ENCODE results near the gene SPINT4.
"Not testable (repeated sequence)": the region's sequence is repeated elsewhere in the genome, so short reads cannot be mapped to it uniquely, and the experiment has no call there.

The SPINT4 gene

DNA sequence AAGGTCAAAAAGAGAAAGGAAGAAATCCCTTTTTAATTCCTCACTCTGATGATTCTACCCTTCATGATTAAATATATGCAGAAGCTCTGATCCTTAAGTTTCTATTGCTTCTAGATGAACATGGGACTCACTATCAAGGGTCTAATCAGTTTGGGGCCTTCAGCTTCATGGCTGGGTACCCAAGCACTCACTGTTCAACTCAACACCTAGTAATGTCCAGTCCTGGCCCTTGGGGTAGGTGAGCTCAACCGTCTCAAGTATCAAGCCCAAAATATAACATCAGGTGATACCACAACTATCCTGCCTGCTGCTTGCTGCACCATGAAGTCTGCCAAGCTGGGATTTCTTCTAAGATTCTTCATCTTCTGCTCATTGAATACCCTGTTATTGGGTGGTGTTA lies at the start of gene SPINT4:
TSS of gene SPINT4 (plus strand) at position 301 of the 400 bp plus-strand sequence. CDS start at position 322, 21 bp downstream.
- DNase-seq, result no peak

DNA sequence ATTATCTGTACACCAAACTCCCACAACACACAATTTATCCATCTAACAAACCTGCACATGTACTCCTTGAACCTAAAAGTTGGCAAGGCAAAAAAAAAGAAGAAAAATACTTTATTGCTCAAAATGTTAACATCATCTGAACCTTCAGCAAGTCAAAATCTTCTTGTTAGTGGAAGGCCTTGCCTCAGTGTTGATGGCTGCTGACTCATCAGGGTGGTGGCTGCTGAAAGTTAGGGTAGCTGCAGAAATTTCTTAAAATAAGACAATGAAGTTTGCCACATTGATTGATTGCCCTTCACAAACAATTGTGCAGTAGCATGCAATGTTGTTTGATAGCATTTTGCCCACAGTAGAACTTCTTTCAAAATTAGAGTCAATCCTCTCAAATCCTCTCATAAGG lies 49.4 kb upstream of the SPINT4 start:
- DNase-seq, result no peak

DNA sequence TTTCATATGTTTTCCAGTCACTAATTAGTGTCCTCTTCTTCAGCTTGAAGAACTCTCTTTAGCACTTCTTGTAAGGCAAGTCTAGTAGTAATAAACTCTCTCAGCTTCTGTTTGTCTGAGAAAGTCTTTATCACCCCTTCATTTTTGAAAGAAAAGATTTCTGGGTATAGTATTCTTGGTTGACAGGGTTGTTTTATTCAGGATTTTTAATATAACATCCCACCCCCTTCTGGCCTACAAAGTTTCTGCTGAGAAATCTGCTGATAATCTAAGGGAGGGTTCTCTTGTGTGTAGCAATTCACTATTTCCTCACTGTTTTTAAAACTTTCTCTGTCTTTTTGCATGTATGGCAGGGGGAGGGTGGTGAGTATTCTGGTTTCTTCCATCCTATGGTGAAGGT lies 42.5 kb upstream of the SPINT4 start:
- no peak for DNase-seq

DNA sequence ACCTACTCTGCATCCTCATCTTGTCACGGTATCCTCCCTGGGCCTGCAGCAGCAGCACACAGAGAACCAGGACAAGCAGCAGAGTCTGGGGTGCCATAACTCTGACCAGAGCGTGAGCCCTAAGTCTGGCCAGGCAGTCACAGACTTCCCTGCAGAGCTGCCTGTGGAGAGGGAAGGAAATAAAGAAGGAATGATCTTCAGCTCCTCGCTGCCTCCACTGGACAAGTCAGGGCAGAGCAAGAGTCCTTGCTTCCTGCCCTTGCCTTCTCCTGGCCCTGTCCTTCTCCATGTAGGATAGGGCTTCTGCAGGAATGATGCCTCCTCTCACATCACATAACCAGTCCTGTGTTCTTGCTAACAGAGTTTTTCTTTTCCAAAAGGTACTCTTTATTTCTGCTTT lies 36.3 kb upstream of the SPINT4 start:
- no peak for DNase-seq

DNA sequence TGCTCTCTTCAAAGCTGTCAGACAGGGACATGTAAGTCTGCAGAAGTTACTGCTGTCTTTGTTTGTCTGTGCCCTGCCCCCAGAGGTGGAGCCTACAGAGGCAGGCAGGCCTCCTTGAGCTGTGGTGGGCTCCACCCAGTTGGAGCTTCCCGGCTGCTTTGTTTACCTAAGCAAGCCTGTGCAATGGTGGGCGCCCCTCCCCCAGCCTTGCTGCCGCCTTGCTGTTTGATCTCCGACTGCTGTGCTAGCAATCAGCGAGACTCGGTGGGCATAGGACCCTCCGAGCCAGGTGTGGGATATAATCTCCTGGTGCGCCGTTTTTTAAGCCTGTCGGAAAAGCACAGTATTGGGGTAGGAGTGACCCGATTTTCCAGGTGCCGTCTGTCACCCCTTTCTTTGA lies 28.8 kb upstream of the SPINT4 start:
- not testable (repeated sequence) for DNase-seq

DNA sequence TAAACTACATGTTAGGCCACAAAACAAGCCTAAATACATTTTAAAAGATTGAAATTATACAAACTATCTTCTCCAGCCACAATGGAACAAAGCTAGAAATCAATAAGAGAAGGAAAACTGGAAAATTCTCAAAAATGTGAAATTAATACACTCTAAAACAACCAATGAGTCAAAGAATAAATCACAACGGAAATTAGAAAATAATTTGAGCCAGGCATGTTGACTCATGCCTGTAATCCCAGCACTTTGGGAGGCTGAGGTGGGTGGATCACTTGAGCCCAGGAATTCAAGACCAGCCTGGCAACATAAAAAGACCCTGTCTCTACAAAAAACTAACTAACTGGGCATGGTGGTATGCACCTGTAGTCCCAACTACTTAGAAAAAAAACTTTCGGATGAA lies 26.7 kb upstream of the SPINT4 start:
- DNase-seq, result no peak

DNA sequence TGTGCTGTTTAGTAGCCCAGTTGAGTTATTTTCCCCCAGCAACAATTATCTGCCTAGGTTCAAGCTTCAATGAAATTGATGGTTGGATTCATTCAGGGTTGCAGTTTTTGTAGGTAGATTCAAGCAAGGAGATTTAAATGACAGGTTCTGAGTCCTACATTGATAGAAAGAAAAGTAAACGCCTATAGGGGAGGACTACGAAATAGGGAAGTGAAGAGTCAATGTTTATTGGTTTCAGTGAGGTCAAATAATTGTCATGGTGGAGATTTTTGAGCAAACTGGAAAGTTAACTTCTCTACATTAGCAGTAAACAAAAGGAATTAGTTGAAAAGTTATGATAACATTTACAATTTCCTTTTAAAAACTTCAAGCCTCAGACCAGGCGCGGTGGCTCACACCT lies 21.0 kb upstream of the SPINT4 start:
- no peak for DNase-seq

DNA sequence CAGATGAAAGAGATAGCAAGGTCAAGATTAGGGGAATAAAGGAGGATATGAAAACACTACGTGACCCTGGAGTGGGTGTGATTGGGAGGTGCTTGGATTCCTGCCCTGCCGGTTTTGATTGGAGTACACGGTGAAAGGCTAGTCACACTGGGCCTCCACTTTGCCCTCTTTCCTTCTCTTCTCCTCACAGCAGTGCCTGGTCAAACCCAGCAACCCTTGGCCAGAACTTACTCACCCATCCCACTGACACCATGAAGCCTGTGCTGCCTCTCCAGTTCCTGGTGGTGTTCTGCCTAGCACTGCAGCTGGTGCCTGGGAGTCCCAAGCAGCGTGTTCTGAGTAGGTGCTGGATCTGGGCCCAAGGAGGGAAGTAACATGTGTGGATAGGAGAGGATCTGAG lies 20.3 kb upstream of the SPINT4 start, which contains the start of gene WFDC13:
TSS of gene WFDC13 (plus strand) at position 166 of the 400 bp plus-strand sequence. CDS start at position 252, 86 bp downstream.
- no peak for DNase-seq

DNA sequence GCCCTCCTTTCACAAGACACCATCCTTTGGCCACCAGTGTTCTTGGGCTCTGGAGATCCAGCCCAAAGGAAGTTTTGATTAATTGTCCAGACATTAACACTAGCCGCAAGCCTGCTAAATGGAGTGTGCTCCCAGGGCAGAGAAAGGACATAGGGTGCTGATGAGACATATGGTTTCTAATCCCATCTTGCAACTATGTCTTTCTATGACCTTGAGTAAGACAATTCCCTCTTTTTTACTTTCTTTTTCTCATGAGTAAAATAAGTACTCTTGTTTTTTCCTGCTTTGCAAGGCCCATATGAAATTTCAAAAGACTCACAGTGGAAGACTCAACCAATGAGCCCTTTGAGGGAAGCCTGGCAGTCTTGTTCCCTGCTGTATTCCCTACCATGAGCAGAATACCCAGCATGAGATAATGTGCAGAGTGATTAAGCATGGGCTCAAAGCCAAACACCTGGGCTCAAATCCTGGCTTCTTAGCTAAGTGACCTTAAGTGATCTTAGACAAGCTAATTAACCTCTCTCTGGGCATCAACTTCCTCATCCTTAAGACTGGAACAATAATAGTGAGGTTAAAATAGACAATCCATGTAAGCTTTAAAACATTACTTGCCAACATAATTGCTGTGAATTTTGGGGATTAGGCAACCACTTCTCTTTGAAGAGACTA lies 17.0 kb upstream of the SPINT4 start, which contains the start of gene WFDC10B:
TSS of gene WFDC10B (minus strand) at position 51 of the 669 bp plus-strand sequence. CDS start 19,027 bp downstream, outside the sequence.
- DNase-seq, result peak in 1 of 2 experiments; percentile 44

DNA sequence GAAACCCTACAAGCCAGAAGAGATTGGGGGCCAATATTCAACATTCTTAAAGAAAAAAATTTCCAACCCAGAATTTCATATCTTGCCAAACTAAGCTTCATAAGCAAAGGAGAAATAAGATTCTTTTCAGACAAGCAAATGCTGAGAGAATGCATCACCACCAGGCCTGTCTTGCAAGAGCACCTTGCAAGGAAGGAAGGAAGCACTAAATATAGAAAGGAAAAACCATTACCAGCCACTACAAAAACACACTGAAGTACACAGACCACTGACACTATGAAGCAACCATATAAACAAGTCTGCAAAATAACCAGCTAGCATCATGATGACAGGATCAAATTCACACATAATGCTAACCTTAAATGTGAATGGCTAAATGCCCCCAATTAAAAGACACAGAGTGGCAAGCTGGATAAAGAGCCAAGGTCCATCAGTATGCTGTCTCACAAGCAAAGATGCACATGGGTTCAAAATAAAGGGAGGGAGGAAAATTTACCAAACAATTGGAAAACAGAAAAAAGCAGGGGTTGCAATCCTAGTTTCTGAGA lies 5.9 kb upstream of the SPINT4 start:
- not testable (repeated sequence) for DNase-seq

DNA sequence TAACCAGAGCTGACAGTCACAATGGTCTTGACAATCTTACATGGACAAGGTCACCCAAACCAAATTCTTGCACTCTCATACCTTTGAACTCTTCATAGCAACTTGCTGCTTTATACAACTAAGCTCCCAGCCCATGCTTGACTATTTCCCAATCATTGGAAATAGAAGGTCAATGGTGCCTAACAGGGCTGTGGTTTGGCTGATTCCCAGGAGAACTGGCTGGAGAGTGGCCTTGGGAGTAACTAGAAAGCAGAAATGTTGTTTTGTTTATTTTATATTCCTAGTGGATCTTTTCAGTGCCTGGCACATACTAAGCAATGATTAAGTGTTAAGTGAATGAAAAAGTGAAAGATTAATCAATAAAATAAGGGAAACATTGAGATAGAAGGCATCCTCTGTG lies 3.0 kb downstream of the SPINT4 start:
- DNase-seq, result no peak

DNA sequence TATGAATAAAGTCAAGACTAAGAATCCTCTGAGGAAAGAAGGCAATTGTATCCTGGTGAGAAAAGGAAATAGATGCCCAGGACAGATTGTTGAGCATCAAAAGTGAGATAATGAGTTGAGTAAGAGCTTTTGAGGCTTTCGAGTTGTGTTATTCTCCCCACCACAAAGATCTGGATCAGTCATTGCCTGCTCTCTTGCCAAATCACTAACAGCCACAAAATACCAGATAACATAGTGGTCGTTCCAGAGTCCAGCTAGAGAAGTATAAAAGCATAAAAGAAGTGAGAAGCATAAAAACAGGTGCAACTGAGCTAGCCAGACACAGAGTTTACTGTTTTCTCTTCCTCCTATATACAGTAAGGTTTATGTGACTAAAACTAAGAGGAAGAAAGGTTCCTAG lies 4.9 kb downstream of the SPINT4 start:
- no peak for DNase-seq

DNA sequence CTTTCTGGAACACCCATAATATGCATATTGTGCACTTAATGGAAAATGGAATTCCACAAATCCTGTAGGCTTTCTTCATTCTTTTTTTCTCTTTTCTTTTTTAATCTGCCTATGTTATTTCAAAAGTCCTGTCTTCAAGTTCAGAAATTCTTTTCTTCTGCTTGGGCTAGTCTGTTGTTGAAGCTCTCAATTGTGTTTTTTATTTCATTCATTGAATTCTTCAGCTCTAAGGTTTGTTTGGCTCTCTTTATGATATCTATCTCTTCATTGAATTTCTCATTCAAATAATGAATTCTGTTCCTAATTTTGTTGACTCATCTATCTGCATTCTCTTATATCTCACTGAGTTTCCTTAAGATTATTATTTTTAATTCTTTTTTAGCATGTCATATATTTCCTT lies 10.1 kb downstream of the SPINT4 start:
- DNase-seq, result no peak

DNA sequence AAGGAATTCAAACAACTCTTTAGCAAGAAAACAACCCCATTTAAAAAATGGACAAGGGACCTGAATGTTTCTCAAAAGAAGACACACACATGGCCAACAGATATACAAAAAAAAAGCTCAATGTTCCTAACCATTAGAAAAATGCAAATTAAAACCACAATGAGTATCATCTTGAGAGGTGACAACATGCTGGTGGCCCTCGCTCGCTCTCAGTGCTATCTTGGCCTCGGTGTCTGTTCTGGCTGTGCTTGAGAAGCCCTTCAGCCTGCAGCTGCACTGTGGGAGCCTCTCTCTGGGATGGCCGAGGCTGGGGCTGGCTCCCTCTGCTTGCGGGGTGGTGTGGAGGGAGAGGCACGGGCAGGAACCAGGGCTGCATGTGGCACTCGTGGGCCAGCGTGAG lies 13.4 kb downstream of the SPINT4 start:
- no peak for DNase-seq

DNA sequence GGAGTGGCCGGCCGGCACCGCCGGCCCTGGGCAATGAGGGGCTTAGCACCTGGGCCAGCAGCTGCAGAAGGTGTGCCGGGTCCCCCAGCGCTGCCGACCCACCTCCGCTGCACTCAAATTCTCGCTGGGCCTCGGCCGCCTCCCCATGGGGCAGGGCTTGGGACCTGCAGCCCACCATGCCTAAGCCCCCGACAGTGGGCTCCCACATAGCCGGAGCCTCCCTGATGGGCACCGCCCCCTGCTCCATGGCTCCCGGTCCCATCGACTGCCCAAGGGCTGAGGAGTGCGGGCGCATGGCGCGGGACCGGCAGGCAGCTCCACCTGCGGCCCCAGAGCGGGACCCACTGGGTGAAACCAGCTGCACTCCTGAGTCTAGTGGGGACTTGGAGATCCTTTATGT lies 13.8 kb downstream of the SPINT4 start:
- DNase-seq, result no peak

DNA sequence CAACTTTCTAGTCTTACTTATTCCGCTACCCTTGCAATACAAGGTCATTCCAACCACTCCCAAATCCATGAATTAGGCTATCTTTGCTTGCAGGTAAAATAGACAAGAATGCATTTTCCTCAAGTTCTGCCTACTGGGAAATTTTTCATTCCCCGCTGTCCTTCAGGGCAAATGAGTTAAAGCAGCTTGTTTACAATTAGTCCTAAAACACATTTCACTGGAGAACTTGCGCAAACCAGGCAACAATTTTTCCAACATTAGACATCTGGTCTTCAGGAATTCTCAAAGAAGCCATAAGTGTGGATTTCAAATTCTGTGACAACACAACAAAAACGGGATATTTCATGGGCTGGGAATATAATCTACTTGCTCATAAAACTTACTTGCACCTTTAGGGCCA lies 20.4 kb downstream of the SPINT4 start:
- no peak for DNase-seq

DNA sequence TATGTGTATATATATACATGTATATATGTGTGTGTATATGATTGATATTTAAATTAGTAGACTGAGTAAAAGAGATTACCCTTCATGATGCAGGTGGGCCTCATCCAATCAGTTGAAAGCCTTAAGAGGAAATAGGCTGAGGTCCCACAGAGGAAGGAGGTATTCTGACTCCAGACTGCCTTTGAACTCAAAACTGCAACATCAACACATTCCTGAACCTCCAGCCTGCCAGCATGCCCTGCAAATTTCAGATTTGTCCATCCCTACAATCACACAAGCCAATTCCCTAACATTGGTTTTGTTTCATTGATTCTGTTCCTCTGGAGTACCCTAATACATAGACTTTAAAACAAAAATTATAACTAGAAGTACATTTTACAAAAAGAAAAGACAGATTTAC lies 22.9 kb downstream of the SPINT4 start:
- no peak for DNase-seq

DNA sequence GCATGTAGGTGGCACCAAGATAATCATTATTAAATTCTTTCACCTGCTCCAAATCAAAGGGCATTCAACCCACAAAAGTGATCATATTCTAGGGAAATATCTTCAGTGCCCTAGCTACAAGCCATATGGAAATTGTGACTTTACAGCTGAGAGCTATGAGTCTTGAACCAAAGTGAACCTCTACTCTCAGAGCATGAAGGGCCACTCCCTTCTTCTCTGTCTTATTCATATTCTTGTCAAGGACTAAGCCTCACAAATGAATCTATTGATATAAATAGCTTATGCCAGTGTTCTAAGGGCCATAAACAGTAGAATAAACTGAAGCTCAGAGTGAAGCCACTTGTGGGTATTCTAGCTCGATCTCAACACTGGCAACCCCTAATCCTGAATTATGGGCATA lies 29.6 kb downstream of the SPINT4 start:
- no peak for DNase-seq

DNA sequence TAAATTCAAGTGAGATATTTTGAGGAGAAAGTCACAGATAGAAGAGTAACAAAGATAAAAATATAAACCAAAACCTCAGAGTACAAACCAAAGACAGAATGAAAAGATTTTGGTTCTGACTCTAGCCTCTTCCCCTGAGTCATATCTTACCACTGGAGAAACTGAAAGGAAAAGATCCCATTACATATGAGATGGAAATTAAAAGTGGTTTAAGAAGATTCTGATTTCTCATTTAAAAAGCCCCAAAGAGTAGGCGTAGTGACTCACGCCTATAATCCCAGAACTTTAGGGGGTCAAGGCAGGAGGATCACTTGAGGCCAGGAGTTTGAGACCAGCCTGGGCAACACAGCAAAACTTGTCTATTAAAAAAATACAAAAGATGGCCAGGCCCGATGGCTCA lies 30.6 kb downstream of the SPINT4 start:
- DNase-seq, result no peak

DNA sequence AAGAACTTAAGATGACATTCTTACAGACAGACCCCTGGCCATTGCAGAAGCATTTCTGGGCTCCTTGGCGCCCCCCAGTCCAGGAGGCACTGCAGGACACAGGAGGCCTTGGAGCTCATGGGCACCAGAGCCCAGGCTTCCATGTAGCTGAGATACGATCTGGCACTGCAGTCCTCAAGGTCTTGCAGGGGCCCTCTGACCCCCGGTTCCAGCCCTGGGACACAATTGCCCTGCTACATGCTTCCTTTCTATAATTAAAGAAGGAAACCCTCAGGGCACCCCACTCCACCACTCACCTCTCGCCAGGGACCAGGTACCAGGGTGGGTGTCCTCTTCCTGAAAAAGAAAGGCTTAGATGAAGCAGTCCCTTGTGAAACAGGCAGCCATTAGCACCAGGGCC lies 35.9 kb downstream of the SPINT4 start:
- no peak for DNase-seq

DNA sequence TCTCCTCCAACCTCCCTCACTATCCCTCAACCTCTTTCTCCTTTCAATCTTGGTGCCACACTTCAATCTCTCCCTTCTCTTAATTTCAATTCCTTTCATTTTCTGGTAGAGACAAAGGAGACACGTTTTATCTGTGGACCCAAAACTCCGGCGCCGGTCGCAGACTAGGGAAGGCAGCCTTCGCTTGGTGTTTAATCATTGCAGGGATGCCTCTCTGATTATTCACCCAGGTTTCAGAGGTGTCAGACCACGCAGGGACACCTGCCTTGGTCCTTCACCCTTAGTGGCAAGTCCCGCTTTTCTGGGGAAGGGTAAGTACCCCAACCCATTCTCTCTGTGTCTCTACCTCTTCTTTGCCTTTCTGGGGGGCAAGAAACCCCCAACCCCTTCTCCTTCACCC lies 37.8 kb downstream of the SPINT4 start:
- DNase-seq, result not testable (repeated sequence)

DNA sequence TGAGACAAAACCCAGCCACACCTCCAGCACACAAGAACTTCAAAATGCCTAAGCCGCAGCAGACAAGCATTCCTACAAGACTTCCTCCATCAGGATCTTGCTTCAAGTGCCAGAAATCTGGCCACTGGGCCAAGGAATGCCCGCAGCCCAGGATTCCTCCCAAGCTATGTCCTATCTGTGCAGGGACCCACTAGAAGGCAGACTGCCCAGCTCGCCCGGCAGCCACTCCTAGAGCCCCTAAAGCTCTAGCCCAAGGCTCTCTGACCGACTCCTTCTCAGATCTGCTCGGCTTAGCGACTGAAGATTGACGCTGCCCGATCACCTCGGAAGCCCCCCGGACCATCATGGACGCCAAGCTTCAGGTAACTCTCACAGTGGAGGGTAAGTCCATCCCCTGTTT lies 39.8 kb downstream of the SPINT4 start:
- DNase-seq, result not testable (repeated sequence)

DNA sequence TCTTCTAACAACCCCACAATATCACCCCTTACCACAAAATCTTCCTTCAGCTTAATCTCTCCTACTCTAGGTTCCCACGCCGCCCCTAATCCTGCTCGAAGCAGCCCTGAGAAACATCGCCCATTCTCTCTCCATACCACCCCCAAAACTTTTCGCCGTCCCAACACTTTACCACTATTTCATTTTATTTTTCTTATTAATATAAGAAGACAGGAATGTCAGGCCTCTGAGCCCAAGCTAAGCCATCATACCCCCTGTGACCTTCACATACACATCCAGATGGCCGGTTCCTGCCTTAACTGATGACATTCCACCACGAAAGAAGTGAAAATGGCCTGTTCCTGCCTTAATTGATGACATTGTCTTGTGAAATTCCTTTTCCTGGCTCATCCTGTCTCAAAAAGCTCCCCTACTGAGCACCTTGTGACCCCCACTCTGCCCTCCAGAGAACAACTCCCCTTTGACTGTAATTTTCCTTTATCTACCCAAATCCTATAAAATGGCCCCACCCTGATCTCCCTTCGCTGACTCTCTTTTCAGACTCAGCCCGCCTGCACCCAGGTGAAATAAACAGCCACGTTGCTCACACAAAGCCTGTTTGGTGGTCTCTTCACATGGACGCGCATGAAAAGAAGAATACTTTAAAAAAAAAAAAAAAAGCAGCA lies 42.6 kb downstream of the SPINT4 start:
- DNase-seq, result not testable (repeated sequence)

DNA sequence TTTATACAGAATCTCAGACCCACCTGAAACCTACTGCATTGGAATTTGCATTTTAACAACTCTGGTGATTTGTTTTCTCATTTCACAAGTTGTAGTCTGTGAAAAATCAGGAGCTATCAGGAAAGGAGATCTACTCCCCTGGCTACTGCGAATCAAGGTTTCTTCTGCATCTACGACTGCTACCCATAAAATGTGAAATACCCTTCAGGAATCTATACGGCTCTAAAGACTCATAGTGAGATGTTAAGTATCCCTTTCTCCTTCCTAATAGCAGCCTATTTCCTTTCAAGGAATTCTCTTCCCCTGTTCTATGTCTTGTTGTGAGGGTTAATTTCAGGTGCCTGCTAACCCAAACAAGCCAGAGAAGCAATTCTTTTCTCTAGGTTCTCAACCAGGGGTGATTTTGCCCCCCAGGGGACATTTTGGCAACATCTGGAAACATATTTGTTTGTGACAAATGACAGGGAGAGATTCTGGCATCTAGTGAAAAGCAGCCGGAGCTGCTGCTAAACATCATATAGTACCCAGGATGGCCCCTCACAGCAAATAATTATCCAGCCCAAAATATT lies 43.2 kb downstream of the SPINT4 start:
- DNase-seq, result no peak

Measured in NCI-H2081 (cell line).